ENCODE measurements around the gene FEM1A.
A peak's percentile ranks its signal among the peaks of the same experiment; 100 is the strongest.
"Not testable (repeated sequence)": the region's sequence is repeated elsewhere in the genome, so short reads cannot be mapped to it uniquely, and the experiment has no call there.

Gene FEM1A

DNA sequence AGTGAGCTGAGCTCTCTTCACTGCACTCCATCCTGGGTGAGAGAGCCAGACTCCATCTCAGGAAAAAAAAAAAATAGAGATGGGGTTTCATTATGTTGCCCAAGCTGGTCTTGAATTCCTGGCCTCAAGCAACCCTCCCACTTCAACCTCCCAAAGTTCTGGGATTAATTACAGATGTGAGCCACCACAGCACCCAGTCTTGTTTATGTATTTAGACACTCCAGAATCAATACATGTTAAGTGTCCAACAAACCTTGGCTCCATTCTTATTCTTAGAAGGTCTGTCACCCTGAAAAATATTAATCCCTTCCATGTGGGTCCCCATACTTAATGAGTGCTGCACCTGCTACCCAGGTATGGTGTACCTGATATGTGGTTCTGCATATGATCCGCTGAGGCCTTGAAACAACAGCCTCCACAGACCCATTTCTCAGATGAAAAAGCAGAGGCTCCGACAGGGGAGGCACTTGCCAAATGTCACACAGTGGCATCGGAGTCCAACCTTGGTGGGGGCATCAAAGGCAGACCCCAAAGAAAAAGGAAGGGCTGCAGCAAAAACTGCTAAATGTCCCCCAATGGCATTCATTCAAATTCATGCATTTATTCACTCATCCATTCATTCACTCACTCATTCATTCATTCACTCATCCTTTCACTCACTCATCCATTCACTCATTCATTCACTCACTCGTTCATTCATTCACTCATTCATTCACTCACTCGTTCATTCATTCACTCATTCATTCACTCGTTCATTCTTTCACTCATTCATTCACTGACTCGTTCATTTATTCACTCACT, 23.3 kb downstream of the FEM1A start:
- DNase-seq = no peak

GRCh38 chr19:4815426-4816201, 24.1 kb downstream of the FEM1A start:
- DNase-seq = peak; percentile 59 to 86

- no peak for DNase-seq
Observed at GRCh38 chr19:4816202-4816949, 24.8 kb downstream of the FEM1A start.

- DNase-seq = no peak
Observed at GRCh38 chr19:4816950-4817278, 25.4 kb downstream of the FEM1A start.

DNA sequence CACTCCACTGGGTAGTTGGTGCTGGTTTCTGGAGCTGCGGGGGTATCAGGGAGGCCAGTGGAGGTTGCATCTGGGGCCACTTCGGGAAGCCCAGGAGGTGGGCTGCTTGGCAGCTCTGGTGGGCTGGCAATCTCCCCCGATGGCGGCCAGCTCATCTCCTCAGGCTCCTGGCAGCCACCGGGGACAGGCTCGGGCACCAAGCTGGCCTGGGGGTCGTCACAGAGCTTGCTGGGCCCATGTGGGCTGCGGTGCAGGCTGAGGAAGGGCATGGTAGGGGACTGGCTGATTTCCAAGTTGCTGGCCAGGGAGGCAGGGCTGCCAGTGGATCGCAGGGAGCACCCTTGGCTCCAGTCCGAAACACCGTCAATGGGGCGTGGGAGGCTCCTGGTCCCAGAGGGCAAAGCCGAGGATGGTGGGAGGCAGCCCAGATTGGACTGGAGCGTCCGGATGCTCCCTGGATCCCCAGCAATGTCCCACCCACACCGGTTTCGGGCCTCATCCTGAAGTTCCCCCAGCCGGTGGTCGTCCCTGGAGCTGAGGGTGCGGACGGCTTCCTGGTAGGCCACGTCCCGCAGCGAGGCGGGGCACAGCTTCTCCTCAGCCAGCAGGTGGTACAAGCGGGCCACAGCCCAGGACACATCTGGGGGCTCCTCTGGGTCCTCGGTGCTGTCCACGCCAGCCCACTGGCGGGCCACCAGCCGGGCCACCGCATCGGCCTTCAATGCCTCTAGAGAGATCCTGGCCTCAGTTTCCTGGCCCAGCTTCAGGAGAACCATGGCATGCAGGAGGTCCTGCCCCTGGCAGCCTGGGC, 26.1 kb downstream of the FEM1A start:
- no peak for DNase-seq

- no peak for DNase-seq
Observed at GRCh38 chr19:4821265-4821664, 29.7 kb downstream of the FEM1A start.

DNA sequence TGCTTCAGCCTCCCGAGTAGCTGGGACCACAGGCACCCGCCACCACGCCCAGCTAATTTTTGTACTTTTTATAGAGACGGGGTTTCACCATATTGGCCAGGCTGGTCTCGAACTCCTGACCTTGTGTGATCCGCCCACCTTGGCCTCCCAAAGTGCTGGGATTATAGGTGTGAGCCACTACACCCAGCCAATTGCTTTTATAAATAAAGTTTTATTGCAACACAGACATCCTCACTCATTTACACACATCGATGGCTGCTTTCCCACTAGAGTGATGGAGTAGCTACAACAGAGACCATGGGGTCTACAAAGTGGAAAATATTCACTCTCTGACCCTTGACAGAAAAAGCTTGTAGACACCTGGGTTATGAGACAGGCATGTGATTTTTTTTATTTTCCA, 30.8 kb downstream of the FEM1A start:
- not testable (repeated sequence) for DNase-seq

DNA sequence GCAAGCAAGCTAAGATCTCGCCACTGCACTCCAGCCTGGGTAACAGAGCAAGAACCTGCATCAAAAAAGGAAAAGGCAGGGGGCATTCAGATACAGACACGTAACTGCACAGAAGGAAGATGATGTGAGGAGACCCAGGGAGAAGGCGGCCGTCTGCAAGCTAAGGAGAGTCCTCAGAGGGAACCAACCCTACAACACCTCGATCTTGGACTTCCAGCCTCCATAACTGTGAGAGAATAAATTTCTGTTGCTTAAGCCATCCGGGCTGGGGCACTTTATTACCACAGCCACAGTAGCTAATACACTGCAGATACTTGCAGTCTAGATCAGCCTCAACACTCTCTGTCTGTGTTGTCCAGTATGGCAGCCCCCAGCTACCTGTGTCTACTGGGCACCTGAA, 32.0 kb downstream of the FEM1A start:
- DNase-seq = no peak

DNA sequence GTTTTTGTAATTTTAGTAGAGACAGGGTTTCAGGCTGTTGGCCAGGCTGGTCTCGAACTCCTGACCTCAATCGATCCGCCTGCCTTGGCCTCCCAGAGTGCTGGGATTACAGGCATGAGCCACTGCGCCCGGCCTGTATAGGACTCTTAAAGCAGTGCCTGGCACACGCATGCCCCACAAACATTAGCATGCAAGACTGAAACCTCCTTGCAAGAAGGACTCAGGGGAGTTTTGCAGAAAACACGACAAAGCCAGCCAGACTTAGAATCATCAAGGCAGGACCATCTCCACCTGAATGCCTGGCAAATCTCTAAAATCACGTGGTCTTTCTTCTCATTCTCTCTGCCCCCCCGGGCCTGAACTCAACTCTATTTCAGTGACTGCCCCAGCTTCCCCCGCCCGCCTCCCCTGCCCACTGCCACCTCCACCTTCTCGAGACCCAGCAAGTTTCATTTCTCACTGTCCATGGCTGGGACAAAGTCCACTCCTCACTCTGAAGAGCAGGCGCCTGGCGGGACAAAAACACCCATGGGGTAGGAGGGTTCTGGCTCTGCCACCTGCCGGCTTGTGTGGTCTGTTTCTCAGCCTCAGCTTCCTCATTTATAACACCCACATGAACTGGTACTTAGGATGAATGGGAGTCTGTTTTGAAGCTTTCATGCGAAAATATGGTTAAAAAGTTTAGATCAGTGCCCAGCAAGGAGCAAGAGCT, 37.6 kb downstream of the FEM1A start:
- DNase-seq = no peak

DNA sequence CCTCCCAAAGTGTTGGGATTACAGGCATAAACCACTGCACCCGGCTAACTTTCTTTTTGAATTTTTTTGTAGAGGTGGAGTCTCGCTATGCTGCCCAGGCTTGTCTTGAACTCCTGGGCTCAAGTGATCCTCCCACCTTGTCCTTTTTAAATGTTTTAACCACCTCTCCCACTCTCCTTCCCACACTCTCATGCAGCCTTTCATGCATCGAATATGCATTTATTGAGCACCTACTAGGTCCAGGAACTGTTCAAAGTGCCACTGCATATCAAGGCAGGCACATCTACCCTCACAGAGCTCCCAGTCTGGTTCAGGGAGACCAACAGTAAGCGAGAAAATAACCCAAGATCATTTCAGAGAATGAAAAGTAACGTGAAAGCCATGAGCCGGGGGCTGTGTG, 38.8 kb downstream of the FEM1A start:
- no peak for DNase-seq

DNA sequence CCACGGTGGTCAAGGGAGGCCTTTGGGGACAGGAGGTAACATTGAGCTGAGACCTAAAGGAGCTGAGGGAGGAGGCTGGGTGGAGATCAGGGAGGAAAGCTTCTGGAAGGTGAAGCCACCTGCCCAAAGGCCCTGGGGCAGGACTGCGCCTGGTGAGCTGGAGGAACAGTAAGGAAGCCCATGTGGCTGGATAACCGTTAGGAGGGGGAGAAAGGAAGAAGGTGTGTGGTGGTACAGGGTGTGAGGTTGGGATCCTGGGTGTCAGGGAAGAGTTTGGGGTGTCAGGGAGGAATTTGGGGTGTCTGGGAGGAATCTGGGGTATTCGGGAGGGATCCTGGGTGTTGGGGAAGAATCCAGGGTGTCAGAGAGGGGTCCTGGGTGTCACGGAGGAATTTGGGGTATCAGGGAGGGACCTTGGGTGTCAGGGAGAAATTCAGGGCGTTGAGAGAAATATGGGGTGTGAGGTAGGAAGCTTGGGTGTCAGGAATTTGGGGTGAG, 39.3 kb downstream of the FEM1A start:
- DNase-seq = no peak

DNA sequence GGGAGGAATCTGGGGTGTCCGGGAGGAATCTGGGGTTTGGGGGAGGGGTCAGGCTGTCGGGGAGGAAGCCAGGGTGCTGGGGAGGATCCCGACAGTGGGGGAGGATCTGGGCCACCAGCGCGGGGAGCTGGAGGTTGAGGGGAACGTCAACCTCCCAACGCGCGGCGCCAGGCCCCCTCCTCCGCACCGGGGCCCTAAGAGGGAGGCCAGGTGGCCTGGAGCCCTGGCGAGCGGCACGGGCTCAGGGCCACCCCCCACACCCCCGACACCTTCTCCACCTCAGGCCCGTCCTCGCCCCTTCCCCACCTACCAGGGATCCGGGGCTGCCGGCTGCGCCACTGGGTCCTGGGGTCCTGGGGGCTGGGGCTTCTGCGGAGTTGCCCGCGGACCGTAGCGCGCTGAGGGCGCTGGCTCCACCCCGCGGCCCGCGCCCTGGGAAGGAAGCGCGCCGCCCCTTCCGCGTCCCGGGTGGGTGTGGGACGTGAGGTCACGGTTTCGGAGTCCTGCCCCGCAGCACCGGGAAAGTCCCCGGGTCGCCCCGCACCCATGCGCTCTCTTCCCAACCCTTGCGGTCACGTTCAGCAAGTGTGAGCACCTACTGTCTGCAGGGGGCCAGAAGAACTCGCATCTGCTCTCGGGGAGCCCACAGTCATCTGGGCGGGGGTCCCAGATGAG, 39.9 kb downstream of the FEM1A start, which contains the start of gene TICAM1:
TICAM1 (minus strand) TSS at position 409 of the 675 bp plus-strand sequence. CDS start 13,335 bp downstream, outside the sequence.
- no peak for DNase-seq

- DNase-seq = not testable (repeated sequence)
Observed at GRCh38 chr19:4831979-4832340, 40.4 kb downstream of the FEM1A start.

GRCh38 chr19:4832776-4833175, 41.2 kb downstream of the FEM1A start:
- DNase-seq = no peak

- no peak for DNase-seq
Observed at GRCh38 chr19:4839192-4839591, 47.7 kb downstream of the FEM1A start.

- no peak for DNase-seq
Observed at GRCh38 chr19:4843647-4843965, 52.1 kb downstream of the FEM1A start.

DNA sequence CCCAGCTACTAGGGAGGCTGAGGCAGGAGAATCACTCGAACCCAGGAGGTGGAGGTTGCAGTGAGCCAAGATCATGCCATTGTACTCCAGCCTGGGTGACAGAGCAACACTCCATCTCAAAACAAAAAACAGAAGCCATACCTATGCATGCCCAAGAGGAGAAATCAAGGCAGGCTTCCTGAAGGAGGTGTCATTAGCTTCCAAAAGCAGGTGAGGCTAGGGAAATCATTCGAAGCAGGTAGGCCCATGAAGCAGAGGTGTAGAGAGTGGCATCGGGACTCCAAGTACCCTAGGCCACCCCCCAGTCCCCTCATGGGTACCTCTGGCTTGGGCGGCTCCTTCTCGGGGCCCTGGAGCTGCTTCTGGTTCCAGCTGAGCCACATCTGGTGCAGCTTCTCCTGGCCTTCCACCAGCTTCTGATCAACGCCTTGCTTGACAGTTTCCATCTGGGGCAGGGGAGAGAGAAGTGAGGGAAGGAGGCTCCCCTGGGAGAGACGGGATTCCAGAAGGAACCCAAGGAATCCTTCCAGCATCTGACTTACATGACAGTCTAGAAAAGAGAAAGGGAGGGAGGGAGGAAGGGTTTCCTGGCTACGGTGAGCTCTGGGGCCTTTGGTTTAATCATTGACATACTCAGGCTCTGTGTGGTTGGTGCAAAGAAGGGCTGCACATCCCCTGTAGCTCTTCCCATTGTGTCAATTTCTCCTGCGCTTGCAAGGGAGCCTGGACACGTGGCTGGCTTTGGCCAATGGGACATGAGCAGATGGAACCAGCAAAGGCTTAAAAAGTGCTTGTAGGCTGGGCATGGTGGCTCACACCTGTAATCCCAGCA, 53.0 kb downstream of the FEM1A start:
- no peak for DNase-seq

DNA sequence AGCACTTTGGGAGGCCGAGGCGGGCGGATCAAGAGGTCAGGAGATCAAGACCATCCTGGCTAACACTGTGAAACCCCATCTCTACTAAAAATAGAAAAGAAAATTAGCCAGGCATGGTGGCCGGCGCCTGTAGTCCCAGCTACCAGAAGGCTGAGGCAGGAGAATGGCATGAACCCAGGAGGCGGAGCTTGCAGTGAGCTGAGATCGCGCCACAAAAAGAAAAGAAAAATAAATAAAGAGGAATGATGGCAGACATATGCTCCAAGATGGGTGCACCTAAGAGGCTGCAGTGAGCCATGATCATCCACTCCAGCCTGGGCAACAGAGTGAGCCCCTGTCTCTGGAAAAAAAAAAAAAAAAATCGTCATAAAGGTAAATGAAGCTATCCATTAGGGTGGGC, 54.4 kb downstream of the FEM1A start:
- DNase-seq = not testable (repeated sequence)

GRCh38 chr19:4847190-4847973, 55.8 kb downstream of the FEM1A start:
- DNase-seq = no peak

- DNase-seq = no peak
Observed at GRCh38 chr19:4849019-4849418, 57.5 kb downstream of the FEM1A start.

All from NCI-H187 (cell line).